Astrocyte (in vitro differentiated cells and primary cell): Measurements from ENCODE around the gene TRIML1. TPM values are rescaled to one million over a fixed set of nuclear protein-coding genes. Genes with fewer than 3 reads are reported as not detected.
A peak's percentile ranks its signal among the peaks of the same experiment; 100 is the strongest.

Source experiments
- DNase-seq: peaks from one replicate; pipeline ENCODE4 v3.0.0-alpha.2; 2010; ENCODE audit warnings: low read depth
- FAIRE-seq: peaks from 2 replicates; lab custom pipeline; 2011; peaks lifted over from hg19 to GRCh38; lab: Jason Lieb, UNC
- H2AFZ ChIP-seq: 2 replicates; pipeline ENCODE4 v1.6.0; 2012; ENCODE audit warnings: low read depth, low read length, inconsistent platforms
- H3K27ac ChIP-seq: 2 replicates; pipeline ENCODE4 v1.5.1; 2011; ENCODE audit warnings: low read depth, low read length, inconsistent platforms
- H3K27me3 ChIP-seq: 2 replicates; pipeline ENCODE4 v1.6.0; 2011; ENCODE audit warnings: low read length, inconsistent platforms; ENCODE audit not compliant: insufficient read depth
- H3K36me3 ChIP-seq: 2 replicates; pipeline ENCODE4 v1.5.1; 2011; ENCODE audit warnings: low read length, inconsistent platforms; ENCODE audit not compliant: insufficient read depth
- H3K4me1 ChIP-seq: 2 replicates; pipeline ENCODE4 v1.5.1; 2011; ENCODE audit warnings: low read length, inconsistent platforms; ENCODE audit not compliant: insufficient read depth
- H3K4me2 ChIP-seq: 2 replicates; pipeline ENCODE4 v1.6.0; 2012; ENCODE audit warnings: low read length, inconsistent platforms
- H3K4me3 ChIP-seq: 2 replicates; pipeline ENCODE4 v1.5.1; 2011; ENCODE audit warnings: low read depth, mild to moderate bottlenecking, low read length, inconsistent platforms; ENCODE audit not compliant: insufficient read depth
- H3K79me2 ChIP-seq: 2 replicates; pipeline ENCODE4 v1.6.0; 2012; ENCODE audit warnings: mild to moderate bottlenecking, low read length, inconsistent platforms; ENCODE audit not compliant: insufficient read depth
- H3K9ac ChIP-seq: 2 replicates; pipeline ENCODE4 v1.6.0; 2012; ENCODE audit warnings: mild to moderate bottlenecking, low read length, inconsistent platforms
- H3K9me3 ChIP-seq: 2 replicates; pipeline ENCODE4 v1.5.1; 2012; ENCODE audit warnings: low read depth, mild to moderate bottlenecking, low read length, inconsistent platforms; ENCODE audit not compliant: insufficient read depth
- H4K20me1 ChIP-seq: 2 replicates; pipeline ENCODE4 v1.6.0; 2012; ENCODE audit warnings: low read length, inconsistent platforms; ENCODE audit not compliant: insufficient read depth
- H3K27ac Mint-ChIP-seq: one replicate; pipeline ENCODE4 v1.8.0; 2021; ENCODE audit warnings: mild to moderate bottlenecking, mixed read lengths; ENCODE audit not compliant: unreplicated experiment
- H3K27me3 Mint-ChIP-seq: one replicate; pipeline ENCODE4 v1.8.0; 2021; ENCODE audit warnings: low read depth, mixed read lengths; ENCODE audit not compliant: unreplicated experiment
- H3K36me3 Mint-ChIP-seq: one replicate; pipeline ENCODE4 v1.8.0; 2021; ENCODE audit warnings: low read depth, mixed read lengths; ENCODE audit not compliant: unreplicated experiment
- H3K4me1 Mint-ChIP-seq: one replicate; pipeline ENCODE4 v1.8.0; 2021; ENCODE audit warnings: low read depth, mixed read lengths; ENCODE audit not compliant: unreplicated experiment
- H3K4me3 Mint-ChIP-seq: one replicate; pipeline ENCODE4 v1.8.0; 2021; ENCODE audit warnings: mild to moderate bottlenecking, moderate library complexity, mixed read lengths; ENCODE audit not compliant: unreplicated experiment
- H3K9me3 Mint-ChIP-seq: one replicate; pipeline ENCODE4 v1.8.0; 2021; ENCODE audit warnings: mild to moderate bottlenecking, mixed read lengths; ENCODE audit not compliant: unreplicated experiment
- EZH2 ChIP-seq: IDR thresholded peaks from 2 replicates; pipeline ENCODE4 v1.6.1; 2012; ENCODE audit warnings: mild to moderate bottlenecking, low read length, inconsistent platforms; ENCODE audit not compliant: insufficient read depth
- total RNA-seq: library from RNA; stranded (reverse); gene quantifications from 2 replicates; pipeline ENCODE4 v1.2.1, GENCODE V29; 2021
- TF ChIP-seq, protein P1 (sequence below): IDR thresholded peaks from 2 replicates; pipeline ENCODE4 v1.5.1; 2011; ENCODE audit warnings: low read depth, mild to moderate bottlenecking, inconsistent platforms, low read length, moderate library complexity; ENCODE audit not compliant: insufficient read depth

TRIML1 gene
- total RNA-seq, 1 donor from 2014 or later, result not detected

- Mint-ChIP-seq H3K36me3 (peaks cover 6% of the 10 kb centered on the region), H3K4me3 (peak within 1 kb of the TSS; percentile 87), H3K27ac (peak within 1 kb of the TSS; percentile 97), H3K27me3 (no peaks in the 10 kb centered on the region), H3K4me1 (peaks cover 31% of the 10 kb centered on the region), H3K9me3 (no peaks in the 10 kb centered on the region)
- Histone ChIP-seq H3K27ac (peak within 1 kb of the TSS; percentile 24), H3K4me1 (no peaks in the 10 kb centered on the region), H3K79me2 (no peaks in the 10 kb centered on the region), H3K4me2 (no peak within 1 kb of the TSS), H2AFZ (no peak within 1 kb of the TSS), H4K20me1 (no peaks in the 10 kb centered on the region), H3K9me3 (peaks cover 6% of the 10 kb centered on the region), H3K4me3 (no peak within 1 kb of the TSS), H3K27me3 (no peaks in the 10 kb centered on the region), H3K36me3 (no peaks in the 10 kb centered on the region), H3K9ac (no peak within 1 kb of the TSS)
- FAIRE-seq (no peak), DNase-seq (no peak)
- TF ChIP-seq, protein P1, sequence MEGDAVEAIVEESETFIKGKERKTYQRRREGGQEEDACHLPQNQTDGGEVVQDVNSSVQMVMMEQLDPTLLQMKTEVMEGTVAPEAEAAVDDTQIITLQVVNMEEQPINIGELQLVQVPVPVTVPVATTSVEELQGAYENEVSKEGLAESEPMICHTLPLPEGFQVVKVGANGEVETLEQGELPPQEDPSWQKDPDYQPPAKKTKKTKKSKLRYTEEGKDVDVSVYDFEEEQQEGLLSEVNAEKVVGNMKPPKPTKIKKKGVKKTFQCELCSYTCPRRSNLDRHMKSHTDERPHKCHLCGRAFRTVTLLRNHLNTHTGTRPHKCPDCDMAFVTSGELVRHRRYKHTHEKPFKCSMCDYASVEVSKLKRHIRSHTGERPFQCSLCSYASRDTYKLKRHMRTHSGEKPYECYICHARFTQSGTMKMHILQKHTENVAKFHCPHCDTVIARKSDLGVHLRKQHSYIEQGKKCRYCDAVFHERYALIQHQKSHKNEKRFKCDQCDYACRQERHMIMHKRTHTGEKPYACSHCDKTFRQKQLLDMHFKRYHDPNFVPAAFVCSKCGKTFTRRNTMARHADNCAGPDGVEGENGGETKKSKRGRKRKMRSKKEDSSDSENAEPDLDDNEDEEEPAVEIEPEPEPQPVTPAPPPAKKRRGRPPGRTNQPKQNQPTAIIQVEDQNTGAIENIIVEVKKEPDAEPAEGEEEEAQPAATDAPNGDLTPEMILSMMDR, result no peak
- TF ChIP-seq EZH2, result no peak
Measured at GRCh38 chr4:188109157-188109755, 30.0 kb upstream of the TRIML1 start, which contains the start of gene TRIML2. TRIML2 (minus strand) TSS chr4:188109603; CDS start chr4:188105368, 4,235 bp downstream.

- no peaks in the 10 kb centered on the region for H3K27me3 Mint-ChIP-seq
- no peaks in the 10 kb centered on the region for H4K20me1 ChIP-seq
- H3K4me1 ChIP-seq, result no peaks in the 10 kb centered on the region
- TF ChIP-seq EZH2, result no peak
- TF ChIP-seq, protein P1, result no peak
- H3K9ac ChIP-seq, result no peak overlapping the region
- peaks cover 30% of the 10 kb centered on the region for H3K4me1 Mint-ChIP-seq
- peak overlapping the region; percentile 18 for H3K4me3 Mint-ChIP-seq
- H3K9me3 ChIP-seq, result peaks cover 6% of the 10 kb centered on the region
- H3K9me3 Mint-ChIP-seq, result no peaks in the 10 kb centered on the region
- no peaks in the 10 kb centered on the region for H3K27me3 ChIP-seq
- FAIRE-seq (no peak), DNase-seq (no peak)
- H3K36me3 Mint-ChIP-seq, result peaks cover 3% of the 10 kb centered on the region
- no peak overlapping the region for H3K4me3 ChIP-seq
- no peaks in the 10 kb centered on the region for H3K36me3 ChIP-seq
- no peak overlapping the region for H2AFZ ChIP-seq
- H3K27ac Mint-ChIP-seq, result peak overlapping the region; percentile 97
- H3K4me2 ChIP-seq, result no peak overlapping the region
- H3K27ac ChIP-seq, result no peak overlapping the region
- no peaks in the 10 kb centered on the region for H3K79me2 ChIP-seq
Measured at GRCh38 chr4:188110036-188110435, 29.2 kb upstream of the TRIML1 start.
